ENCODE results near the gene SIPA1L2. TPM values are rescaled to one million over a fixed set of nuclear protein-coding genes. Genes with fewer than 3 reads are reported as not detected.

The SIPA1L2 gene
- total RNA-seq, 4 donors from 2014 or later = 14.8 to 25.1 (median 20.8) TPM

DNA sequence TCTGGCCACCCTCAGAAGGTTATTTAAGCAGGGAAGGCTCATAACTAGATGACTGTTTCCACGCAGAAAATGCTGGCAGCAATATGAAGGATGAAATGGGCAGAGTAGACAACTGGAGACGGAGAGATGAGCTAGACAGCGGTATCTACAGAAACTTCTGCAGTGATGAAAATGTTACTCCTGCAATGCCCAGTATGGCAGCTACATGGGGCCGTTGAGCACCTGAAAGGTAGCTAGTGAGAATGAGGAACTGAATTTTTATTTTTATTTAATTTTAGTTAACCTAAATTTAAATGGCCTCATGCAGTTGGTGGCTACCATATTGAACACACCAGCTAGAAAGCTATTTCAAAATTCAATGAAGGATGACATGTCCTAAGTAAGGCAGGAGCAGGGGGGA, 27.3 kb downstream of the SIPA1L2 start:
- Histone ChIP-seq H3K4me1 (peaks cover 2% of the 10 kb centered on the region), H3K27me3 (no peaks in the 10 kb centered on the region), H3K9me3 (no peaks in the 10 kb centered on the region), H3K27ac (no peak overlapping the region), H3K4me3 (no peak overlapping the region), H3K36me3 (no peaks in the 10 kb centered on the region)
- DNase-seq (ENCODE audit: low spot score in 2 of 2) = no peak
- no peak for TF ChIP-seq POLR2A (IDR thresholded peaks at IDR 0.05)
- TF ChIP-seq, protein P1, sequence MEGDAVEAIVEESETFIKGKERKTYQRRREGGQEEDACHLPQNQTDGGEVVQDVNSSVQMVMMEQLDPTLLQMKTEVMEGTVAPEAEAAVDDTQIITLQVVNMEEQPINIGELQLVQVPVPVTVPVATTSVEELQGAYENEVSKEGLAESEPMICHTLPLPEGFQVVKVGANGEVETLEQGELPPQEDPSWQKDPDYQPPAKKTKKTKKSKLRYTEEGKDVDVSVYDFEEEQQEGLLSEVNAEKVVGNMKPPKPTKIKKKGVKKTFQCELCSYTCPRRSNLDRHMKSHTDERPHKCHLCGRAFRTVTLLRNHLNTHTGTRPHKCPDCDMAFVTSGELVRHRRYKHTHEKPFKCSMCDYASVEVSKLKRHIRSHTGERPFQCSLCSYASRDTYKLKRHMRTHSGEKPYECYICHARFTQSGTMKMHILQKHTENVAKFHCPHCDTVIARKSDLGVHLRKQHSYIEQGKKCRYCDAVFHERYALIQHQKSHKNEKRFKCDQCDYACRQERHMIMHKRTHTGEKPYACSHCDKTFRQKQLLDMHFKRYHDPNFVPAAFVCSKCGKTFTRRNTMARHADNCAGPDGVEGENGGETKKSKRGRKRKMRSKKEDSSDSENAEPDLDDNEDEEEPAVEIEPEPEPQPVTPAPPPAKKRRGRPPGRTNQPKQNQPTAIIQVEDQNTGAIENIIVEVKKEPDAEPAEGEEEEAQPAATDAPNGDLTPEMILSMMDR (IDR thresholded peaks at IDR 0.05) = peak in 1 of 2 donors; percentile 7
- WGBS = 98% methylated on average over 4 of the region's 4 CpGs

DNA sequence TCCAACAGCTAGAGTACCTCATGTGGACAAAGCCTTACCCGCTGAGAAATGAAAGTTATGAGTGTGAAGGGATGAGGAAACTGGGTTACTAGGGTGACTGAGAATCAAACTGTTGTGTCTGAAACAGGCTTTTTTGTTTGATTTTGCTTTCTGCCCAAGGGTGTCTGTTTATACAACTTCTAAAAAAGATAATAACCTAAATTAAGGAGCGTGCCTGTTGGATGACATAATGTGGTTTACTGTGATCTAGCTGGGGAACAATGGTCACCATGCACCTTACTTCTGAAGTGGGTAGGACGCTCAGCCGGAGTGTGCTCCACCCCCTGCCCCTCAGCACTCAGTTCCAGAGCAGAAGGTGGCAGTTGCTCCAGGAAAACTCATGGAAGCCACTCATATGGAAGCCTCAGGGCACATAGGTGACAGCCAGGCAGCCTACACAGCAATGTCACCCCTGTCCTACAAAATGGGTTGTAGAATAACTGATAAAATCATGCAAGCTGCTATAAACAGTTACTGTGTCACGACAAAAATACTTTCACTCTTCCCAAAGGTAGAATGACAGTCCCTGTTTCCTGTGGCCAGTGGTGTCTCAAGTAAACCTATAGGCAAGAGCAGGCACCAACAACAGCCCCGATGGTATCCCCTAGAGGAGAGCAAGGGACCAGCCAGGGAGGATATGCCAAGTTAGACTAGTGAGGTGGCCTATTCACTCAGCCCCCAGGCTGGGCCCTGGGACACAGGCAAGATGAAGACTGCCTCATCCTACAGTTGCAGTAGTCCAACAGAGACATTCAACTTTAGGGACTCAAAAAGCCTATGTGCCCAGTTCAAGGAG, 29.3 kb downstream of the SIPA1L2 start:
- no peaks in the 10 kb centered on the region for H3K36me3 ChIP-seq
- H3K27me3 ChIP-seq = no peaks in the 10 kb centered on the region
- no peak for TF ChIP-seq EP300 (IDR thresholded peaks at IDR 0.05)
- TF ChIP-seq, protein P1 (IDR thresholded peaks at IDR 0.05) = no peak
- H3K27ac ChIP-seq = no peak overlapping the region
- no peaks in the 10 kb centered on the region for H3K9me3 ChIP-seq
- 72% methylated on average over 6 of the region's 6 CpGs for whole genome bisulfite sequencing
- DNase-seq (ENCODE audit: low spot score in 2 of 2) = no peak
- no peak overlapping the region for H3K4me3 ChIP-seq
- peaks cover 2% of the 10 kb centered on the region for H3K4me1 ChIP-seq

DNA sequence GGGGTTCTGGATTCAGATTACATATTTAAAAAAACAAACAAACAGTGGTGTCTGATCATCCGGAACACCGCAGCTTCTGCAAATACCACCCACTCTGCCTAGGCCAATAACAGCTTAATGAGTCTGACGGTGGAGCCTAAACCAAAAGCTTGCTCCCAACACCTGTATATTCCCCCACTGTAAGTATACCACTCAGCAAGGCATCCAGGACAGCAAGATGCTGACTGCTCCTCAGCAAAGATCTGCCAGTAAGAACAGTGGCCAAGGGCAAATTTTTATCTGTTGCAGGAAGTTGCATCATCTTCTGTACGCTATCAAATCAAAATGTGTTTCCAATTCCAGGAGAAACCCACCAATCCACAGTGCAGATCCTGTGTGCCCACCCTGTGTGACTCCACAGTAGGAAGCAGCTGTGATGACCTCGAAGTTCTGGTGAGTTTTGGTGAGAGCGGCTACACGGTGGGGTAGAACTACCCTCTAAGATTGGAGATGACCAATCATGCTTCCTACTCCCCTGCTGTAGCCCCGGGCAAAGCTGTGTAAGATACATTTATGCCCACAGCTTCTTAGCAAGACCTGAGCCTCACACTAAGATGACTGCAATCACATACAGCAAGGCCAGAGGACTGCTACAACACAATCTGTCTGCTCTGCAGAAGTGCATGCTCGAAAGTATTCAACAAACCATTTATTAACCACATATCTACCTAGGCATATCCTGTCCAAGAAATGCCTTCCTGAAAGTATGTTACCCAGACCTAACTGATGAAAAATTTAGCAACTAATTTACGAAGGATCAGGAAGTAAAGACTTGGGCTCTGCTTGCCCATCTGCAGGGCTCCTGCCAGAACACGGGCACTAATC, 30.5 kb downstream of the SIPA1L2 start:
- TF ChIP-seq, protein P1 (IDR thresholded peaks at IDR 0.05) = no peak
- TF ChIP-seq POLR2A (IDR thresholded peaks at IDR 0.05) (no peak), POLR2AphosphoS5 (IDR thresholded peaks at IDR 0.05) (no peak), EP300 (IDR thresholded peaks at IDR 0.05) (no peak)
- WGBS = 77% methylated on average over 10 of the region's 11 CpGs
- no peaks in the 10 kb centered on the region for H3K36me3 ChIP-seq
- H3K4me3 ChIP-seq = no peak overlapping the region
- peaks cover 6% of the 10 kb centered on the region for H3K4me1 ChIP-seq
- DNase-seq (ENCODE audit: low spot score in 2 of 2) = no peak
- H3K9me3 ChIP-seq = no peaks in the 10 kb centered on the region
- no peak overlapping the region for H3K27ac ChIP-seq
- no peaks in the 10 kb centered on the region for H3K27me3 ChIP-seq

DNA sequence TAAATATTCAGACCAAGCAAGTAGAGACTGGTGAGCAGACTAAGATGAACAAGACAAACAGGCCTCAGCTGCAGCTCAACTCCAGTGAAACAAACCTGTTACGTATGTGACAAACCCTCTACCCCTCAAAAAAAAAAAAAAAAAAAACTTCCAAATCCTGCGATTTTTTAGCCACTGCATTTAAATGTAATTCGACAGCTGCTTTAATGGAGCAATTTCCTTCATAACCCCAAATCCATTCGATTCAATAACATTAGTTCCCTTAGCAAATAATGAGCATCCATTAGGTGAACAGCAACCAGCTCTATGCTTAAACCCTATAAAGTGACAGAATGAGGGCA, 31.1 kb downstream of the SIPA1L2 start:
- DNase-seq (ENCODE audit: low spot score in 2 of 2) = no peak
- peaks cover 6% of the 10 kb centered on the region for H3K4me1 ChIP-seq
- no peaks in the 10 kb centered on the region for H3K9me3 ChIP-seq
- H3K27me3 ChIP-seq = no peaks in the 10 kb centered on the region
- no peaks in the 10 kb centered on the region for H3K36me3 ChIP-seq
- WGBS = 94% methylated on average over 4 of the region's 4 CpGs
- H3K4me3 ChIP-seq = no peak overlapping the region
- H3K27ac ChIP-seq = no peak overlapping the region
- TF ChIP-seq POLR2AphosphoS5 (IDR thresholded peaks at IDR 0.05) (no peak), EP300 (IDR thresholded peaks at IDR 0.05) (no peak)

DNA sequence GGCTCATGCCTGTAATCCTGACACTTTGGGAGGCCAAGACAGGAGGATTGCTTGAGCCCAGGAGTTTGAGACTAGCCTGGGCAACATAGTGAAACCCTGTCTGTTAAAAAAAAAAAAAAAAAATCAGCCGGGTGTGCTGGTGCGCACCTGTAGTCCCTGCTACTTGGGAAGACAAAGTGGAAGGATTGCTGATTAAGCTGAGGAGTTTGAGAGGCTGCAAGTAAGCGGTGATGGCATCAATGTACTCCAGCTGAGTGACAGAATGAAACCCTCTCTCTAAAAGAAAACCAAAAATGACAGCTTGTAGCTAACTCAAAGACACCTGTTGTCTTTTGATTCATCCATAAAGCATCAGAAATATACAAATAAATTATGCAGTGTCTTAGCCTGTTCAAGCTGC, 31.8 kb downstream of the SIPA1L2 start:
- Histone ChIP-seq H3K27ac (no peak overlapping the region), H3K9me3 (no peaks in the 10 kb centered on the region)
- 95% methylated on average over 3 of the region's 3 CpGs for WGBS

More for the DNA sequence above, 31.8 kb downstream of the SIPA1L2 start:
- H3K4me1 ChIP-seq = peaks cover 8% of the 10 kb centered on the region
- no peak overlapping the region for H3K4me3 ChIP-seq
- TF ChIP-seq POLR2AphosphoS5 (IDR thresholded peaks at IDR 0.05) (no peak), POLR2A (IDR thresholded peaks at IDR 0.05) (no peak), EP300 (IDR thresholded peaks at IDR 0.05) (no peak)
- TF ChIP-seq, protein P1 (IDR thresholded peaks at IDR 0.05) = no peak
- H3K36me3 ChIP-seq = no peaks in the 10 kb centered on the region
- H3K27me3 ChIP-seq = no peaks in the 10 kb centered on the region
- no peak for DNase-seq (ENCODE audit: low spot score in 2 of 2)

Data from suprapubic skin (tissue), 4 donors.